ENCODE results near the gene TSSC4. TPM values are rescaled to one million over a fixed set of nuclear protein-coding genes. Genes with fewer than 3 reads are reported as not detected.

TSSC4 gene
- total RNA-seq, 4 donors from 2014 or later, result 13.3 to 38.9 (median 36.0) TPM

DNA sequence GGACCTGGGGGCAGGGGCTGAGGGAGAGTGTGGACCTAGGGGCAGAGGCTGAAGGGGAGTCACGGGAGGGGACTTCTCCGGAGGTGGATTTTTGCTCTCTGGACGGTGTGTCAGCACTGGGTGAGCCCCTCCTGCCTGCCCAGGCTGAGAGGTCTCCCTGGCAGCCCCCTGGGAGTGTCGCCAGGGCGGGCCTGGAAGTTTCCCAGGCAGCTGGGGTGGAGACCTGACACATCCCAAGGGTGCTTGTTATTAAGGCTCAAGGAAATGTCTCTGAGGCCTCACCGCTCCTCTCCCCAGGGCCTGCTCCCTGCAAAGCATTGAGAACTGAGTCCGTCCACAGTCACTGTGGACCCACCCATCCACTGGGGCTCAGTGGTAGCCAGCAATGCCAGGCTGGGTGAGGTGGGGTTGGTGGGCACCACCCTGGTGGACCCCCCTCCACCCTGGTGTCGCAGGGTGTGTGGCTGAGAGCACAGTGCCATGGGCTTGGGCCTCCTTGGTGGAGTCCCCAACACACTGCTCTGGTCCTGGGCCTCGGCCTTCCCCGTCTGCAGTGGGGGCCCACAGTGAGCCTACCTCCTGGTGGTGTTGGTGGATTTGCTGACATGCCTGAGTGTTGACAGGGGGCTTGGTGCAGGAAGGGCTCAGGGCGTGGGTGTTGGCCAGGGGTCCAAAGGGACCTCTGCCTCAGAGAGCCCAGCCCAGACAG is 20.9 kb upstream of the TSSC4 start:
- no peak for TF ChIP-seq EP300 (IDR thresholded peaks at IDR 0.05; ENCODE audit: low read depth)
- no peak for TF ChIP-seq POLR2AphosphoS5 (IDR thresholded peaks at IDR 0.05)
- TF ChIP-seq POLR2A (IDR thresholded peaks at IDR 0.05), result no peak
- TF ChIP-seq, protein P1, sequence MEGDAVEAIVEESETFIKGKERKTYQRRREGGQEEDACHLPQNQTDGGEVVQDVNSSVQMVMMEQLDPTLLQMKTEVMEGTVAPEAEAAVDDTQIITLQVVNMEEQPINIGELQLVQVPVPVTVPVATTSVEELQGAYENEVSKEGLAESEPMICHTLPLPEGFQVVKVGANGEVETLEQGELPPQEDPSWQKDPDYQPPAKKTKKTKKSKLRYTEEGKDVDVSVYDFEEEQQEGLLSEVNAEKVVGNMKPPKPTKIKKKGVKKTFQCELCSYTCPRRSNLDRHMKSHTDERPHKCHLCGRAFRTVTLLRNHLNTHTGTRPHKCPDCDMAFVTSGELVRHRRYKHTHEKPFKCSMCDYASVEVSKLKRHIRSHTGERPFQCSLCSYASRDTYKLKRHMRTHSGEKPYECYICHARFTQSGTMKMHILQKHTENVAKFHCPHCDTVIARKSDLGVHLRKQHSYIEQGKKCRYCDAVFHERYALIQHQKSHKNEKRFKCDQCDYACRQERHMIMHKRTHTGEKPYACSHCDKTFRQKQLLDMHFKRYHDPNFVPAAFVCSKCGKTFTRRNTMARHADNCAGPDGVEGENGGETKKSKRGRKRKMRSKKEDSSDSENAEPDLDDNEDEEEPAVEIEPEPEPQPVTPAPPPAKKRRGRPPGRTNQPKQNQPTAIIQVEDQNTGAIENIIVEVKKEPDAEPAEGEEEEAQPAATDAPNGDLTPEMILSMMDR (IDR thresholded peaks at IDR 0.05), result no peak
- Histone ChIP-seq H3K27ac (peak overlapping the region; percentile 92 to 99 (median 96)), H3K9me3 (no peaks in the 10 kb centered on the region), H3K36me3 (no peaks in the 10 kb centered on the region), H3K4me3 (peak overlapping the region in 2 of 4 donors; percentile 98 to 99), H3K4me1 (peaks cover 53 to 81% (median 72%) of the 10 kb centered on the region in 4 donors), H3K27me3 (no peaks in the 10 kb centered on the region)
- in situ Hi-C loops (cut with MboI; ENCODE audit: low pct_ligation_motif_present in 1 of 4, low pct_unique_long_range_greater_than_20kb in 1 of 4, low sequenced_read_pairs in 3 of 4) (no loop called here), intact Hi-C loops (cut with DNase I; ENCODE audit: low total_unique reads) (loop anchor here (10.0 kb wide), 1 partner anchor 815 kb away; no protein-coding TSS in a partner anchor)
- 62% methylated on average over 10 of the region's 11 CpGs; no CpG with 5 or more reads in 1 of the 2 donors for WGBS, 2 donors (ENCODE audit: low coverage in 1 of 2)
- DNase-seq, result no peak

DNA sequence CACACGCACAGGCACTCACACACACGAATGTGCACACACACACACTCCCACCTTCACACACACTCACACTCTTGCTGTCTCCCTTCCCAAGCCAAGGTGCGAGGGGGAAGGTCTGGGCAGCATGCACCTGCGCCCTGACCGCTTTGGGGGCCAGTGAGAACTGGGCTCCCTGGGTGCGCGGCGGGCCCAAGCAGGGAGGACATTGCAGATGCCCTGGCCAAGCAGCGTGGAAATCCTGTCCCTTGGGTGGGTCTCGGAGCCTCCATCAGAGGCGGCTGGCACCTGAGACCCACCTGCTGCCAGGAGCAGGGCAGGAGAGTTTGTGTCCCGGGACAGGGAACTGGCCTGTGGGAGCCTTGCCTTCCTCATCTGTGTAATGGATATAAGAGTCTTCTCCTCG is 20.2 kb upstream of the TSSC4 start:
- in situ Hi-C loops (cut with MboI; ENCODE audit: low pct_ligation_motif_present in 1 of 4, low pct_unique_long_range_greater_than_20kb in 1 of 4, low sequenced_read_pairs in 3 of 4), result no loop called here

DNA sequence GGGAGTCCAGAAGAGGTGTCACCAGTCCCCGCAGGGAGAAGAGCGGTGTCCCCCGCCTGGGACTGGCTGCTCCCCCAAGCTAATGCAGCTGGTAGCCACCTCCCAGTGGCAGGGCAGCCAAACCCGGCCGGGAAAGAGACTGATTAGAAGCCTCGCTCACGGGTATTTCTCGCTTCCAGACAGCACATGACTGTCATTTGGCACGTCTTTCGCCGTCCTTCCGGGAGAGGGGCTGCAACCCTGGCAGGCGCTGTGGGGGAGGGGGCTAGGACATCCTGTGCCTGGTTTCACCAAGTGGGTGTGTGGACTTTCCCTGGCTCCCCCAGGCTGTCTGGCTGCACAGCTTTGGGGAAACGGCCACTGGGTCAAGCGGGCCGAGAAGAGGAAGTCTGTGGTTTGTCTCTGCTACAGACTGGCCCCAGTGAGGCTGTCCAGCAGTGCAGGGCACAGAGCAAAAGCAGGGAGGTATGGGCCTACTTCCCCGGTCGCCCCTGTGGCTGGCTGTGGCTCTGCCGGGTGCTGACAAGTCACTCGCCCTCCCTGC is 19.7 kb upstream of the TSSC4 start:
- Histone ChIP-seq H3K36me3 (no peaks in the 10 kb centered on the region), H3K27me3 (no peaks in the 10 kb centered on the region), H3K9me3 (no peaks in the 10 kb centered on the region), H3K4me1 (peaks cover 58 to 88% (median 79%) of the 10 kb centered on the region in 4 donors), H3K27ac (peak overlapping the region; percentile 92 to 99 (median 96)), H3K4me3 (peak overlapping the region in 1 of 4 donors; percentile 98)
- TF ChIP-seq POLR2A (IDR thresholded peaks at IDR 0.05), result peak; percentile 40
- TF ChIP-seq EP300 (IDR thresholded peaks at IDR 0.05; ENCODE audit: low read depth), result peak; percentile 61
- TF ChIP-seq, protein P1 (IDR thresholded peaks at IDR 0.05), result no peak
- peak; percentile 25 to 64 (median 53) for TF ChIP-seq POLR2AphosphoS5 (IDR thresholded peaks at IDR 0.05)
- whole genome bisulfite sequencing, 2 donors (ENCODE audit: low coverage in 1 of 2), result 63% methylated on average over 15 of the region's 20 CpGs; no CpG with 5 or more reads in 1 of the 2 donors
- intact Hi-C loops (cut with DNase I; ENCODE audit: low total_unique reads) (loop anchor here (10.0 kb wide), 1 partner anchor 816 kb away; no protein-coding TSS in a partner anchor), in situ Hi-C loops (cut with MboI; ENCODE audit: low pct_ligation_motif_present in 1 of 4, low pct_unique_long_range_greater_than_20kb in 1 of 4, low sequenced_read_pairs in 3 of 4) (no loop called here)
- peak; percentile 70 for DNase-seq

More for the DNA sequence above, 20.2 kb upstream of the TSSC4 start:
- Histone ChIP-seq H3K9me3 (no peaks in the 10 kb centered on the region), H3K27ac (peak overlapping the region; percentile 92 to 99 (median 96)), H3K27me3 (no peaks in the 10 kb centered on the region), H3K4me1 (peaks cover 54 to 88% (median 78%) of the 10 kb centered on the region in 4 donors), H3K36me3 (no peaks in the 10 kb centered on the region), H3K4me3 (peak overlapping the region in 1 of 4 donors; percentile 98)
- TF ChIP-seq EP300 (IDR thresholded peaks at IDR 0.05; ENCODE audit: low read depth) (no peak), POLR2AphosphoS5 (IDR thresholded peaks at IDR 0.05) (no peak), POLR2A (IDR thresholded peaks at IDR 0.05) (no peak)
- TF ChIP-seq, protein P1 (IDR thresholded peaks at IDR 0.05), result no peak
- 51% methylated on average over 8 of the region's 13 CpGs; no CpG with 5 or more reads in 1 of the 2 donors for WGBS, 2 donors (ENCODE audit: low coverage in 1 of 2)
- intact Hi-C loops (cut with DNase I; ENCODE audit: low total_unique reads), result loop anchor here (10.0 kb wide), 1 partner anchor 816 kb away; no protein-coding TSS in a partner anchor
- DNase-seq, result no peak

DNA sequence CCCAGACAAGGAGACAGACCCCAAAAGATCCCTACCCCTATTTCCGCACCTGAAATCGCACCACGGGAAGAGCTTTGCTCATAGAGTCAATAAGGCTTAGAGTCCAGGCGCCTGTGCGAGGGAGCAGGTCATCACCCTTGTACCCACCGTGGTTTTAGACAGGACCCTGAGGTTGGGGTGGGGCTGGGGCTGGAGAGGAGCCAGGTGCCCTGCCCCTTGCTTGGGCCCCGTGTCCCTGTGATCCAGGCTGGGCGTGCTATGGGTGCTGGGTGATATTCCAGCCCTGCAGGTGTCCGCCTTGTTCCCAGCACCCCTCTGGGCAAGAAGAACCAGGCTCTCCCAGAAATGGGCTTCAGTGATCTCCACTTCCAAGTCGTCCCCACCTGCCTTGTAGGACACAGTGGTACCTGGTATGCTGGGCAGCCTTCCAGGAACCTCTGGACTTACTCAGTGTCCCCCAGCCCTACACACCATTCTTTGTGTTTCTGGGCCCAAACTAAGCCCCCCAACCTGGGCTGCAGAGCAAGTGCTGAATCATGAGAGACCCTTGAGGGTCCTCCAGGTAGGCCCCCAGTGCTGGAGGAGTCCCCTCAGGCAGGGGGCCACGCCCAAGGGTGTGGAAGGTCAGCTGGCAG is 18.9 kb upstream of the TSSC4 start:
- H3K36me3 ChIP-seq, result no peaks in the 10 kb centered on the region
- TF ChIP-seq POLR2A (IDR thresholded peaks at IDR 0.05), result no peak
- no peaks in the 10 kb centered on the region for H3K27me3 ChIP-seq
- H3K9me3 ChIP-seq, result no peaks in the 10 kb centered on the region
- intact Hi-C loops (cut with DNase I; ENCODE audit: low total_unique reads), result loop anchor here (10.0 kb wide), 1 partner anchor 817 kb away; no protein-coding TSS in a partner anchor
- 73% methylated on average over 11 of the region's 11 CpGs; no CpG with 5 or more reads in 1 of the 2 donors for WGBS, 2 donors (ENCODE audit: low coverage in 1 of 2)
- no peak overlapping the region for H3K4me3 ChIP-seq
- H3K4me1 ChIP-seq, result peaks cover 63 to 88% (median 81%) of the 10 kb centered on the region in 4 donors
- in situ Hi-C loops (cut with MboI; ENCODE audit: low pct_ligation_motif_present in 1 of 4, low pct_unique_long_range_greater_than_20kb in 1 of 4, low sequenced_read_pairs in 3 of 4), result no loop called here
- DNase-seq, result no peak
- peak overlapping the region; percentile 92 to 99 (median 96) for H3K27ac ChIP-seq
